HL-60 (cell line): Measurements from ENCODE around the gene AIG1.
"Not testable (repeated sequence)": the region's sequence is repeated elsewhere in the genome, so short reads cannot be mapped to it uniquely, and the experiment has no call there.

Experiments
- DNase-seq, 2 experiments: peaks; one replicate each; pipeline ENCODE4 v3.0.0-alpha.2; 2010 to 2020; ENCODE audit warnings: low read depth in 1 of 2, low spot score in 1 of 2
- H3K27ac ChIP-seq: fragments of 250-450 bp; sonication (Bioruptor Pico); replicated peaks from 2 replicates; pipeline ENCODE4 v1.5.1; 2020; ENCODE audit warnings: mild to moderate bottlenecking, moderate library complexity
- H3K27me3 ChIP-seq: fragments of 250-450 bp; sonication (Bioruptor Pico); 2 replicates; pipeline ENCODE4 v1.5.1; 2021; ENCODE audit warnings: mild to moderate bottlenecking, moderate library complexity; ENCODE audit not compliant: insufficient read depth, poor library complexity, severe bottlenecking
- H3K4me3 ChIP-seq: replicated peaks from 2 replicates; pipeline ENCODE4 v1.5.1; 2011; ENCODE audit warnings: mild to moderate bottlenecking, control low read depth, low read length; ENCODE audit not compliant: insufficient read depth
- CTCF ChIP-seq: IDR thresholded peaks from one replicate; pipeline ENCODE4 v1.5.1; 2011; ENCODE audit warnings: low read length, control low read depth, inconsistent platforms; ENCODE audit not compliant: insufficient read depth
- GABPA ChIP-seq: IDR thresholded peaks from 2 replicates; pipeline ENCODE4 v1.6.1; 2012; ENCODE audit warnings: low read depth
- POLR2AphosphoS5 ChIP-seq: IDR thresholded peaks from 2 replicates; pipeline ENCODE4 v1.6.1; 2012; ENCODE audit warnings: low read depth
- REST ChIP-seq: IDR thresholded peaks from 2 replicates; pipeline ENCODE4 v1.6.1; 2012; ENCODE audit warnings: low read depth; ENCODE audit not compliant: insufficient replicate concordance
- SPI1 ChIP-seq: IDR thresholded peaks from 2 replicates; pipeline ENCODE4 v1.6.1; 2012; ENCODE audit warnings: low read depth, mild to moderate bottlenecking, borderline replicate concordance

AIG1 gene

GRCh38 chr6:143074670-143075318 lies 14.1 kb downstream of the AIG1 start:
- Histone ChIP-seq H3K4me3 (no peak overlapping the region), H3K27ac (no peak overlapping the region), H3K27me3 (no peaks in the 10 kb centered on the region)
- DNase-seq, result no peak
- TF ChIP-seq POLR2AphosphoS5 (no peak), GABPA (no peak), SPI1 (no peak), CTCF (no peak), REST (no peak)

- H3K27me3 ChIP-seq, result no peaks in the 10 kb centered on the region
- no peak overlapping the region for H3K4me3 ChIP-seq
- TF ChIP-seq REST (no peak), SPI1 (peak; percentile 51), CTCF (no peak), GABPA (no peak)
- no peak for DNase-seq
- no peak overlapping the region for H3K27ac ChIP-seq
Measured at GRCh38 chr6:143078468-143079324, 18.0 kb downstream of the AIG1 start.

GRCh38 chr6:143079325-143079640 lies 18.6 kb downstream of the AIG1 start:
- H3K27me3 ChIP-seq, result no peaks in the 10 kb centered on the region
- TF ChIP-seq REST, result no peak
- no peak overlapping the region for H3K27ac ChIP-seq
- no peak for DNase-seq
- no peak overlapping the region for H3K4me3 ChIP-seq

- not testable (repeated sequence) for H3K27me3 ChIP-seq, H3K27ac ChIP-seq, H3K4me3 ChIP-seq
- DNase-seq, result peak in 1 of 2 experiments; percentile 26
Measured at GRCh38 chr6:143082274-143082673, 21.6 kb downstream of the AIG1 start.

- H3K27ac ChIP-seq, DNase-seq, H3K4me3 ChIP-seq, H3K27me3 ChIP-seq: not testable (repeated sequence)
Measured at GRCh38 chr6:143084019-143084418, 23.3 kb downstream of the AIG1 start.

GRCh38 chr6:143087335-143087734 lies 26.6 kb downstream of the AIG1 start:
- not testable (repeated sequence) for H3K4me3 ChIP-seq, H3K27me3 ChIP-seq, DNase-seq, H3K27ac ChIP-seq
